Transverse colon (tissue), 4 donors: ENCODE results near the gene NUDT4. TPM values are rescaled to one million over a fixed set of nuclear protein-coding genes. Genes with fewer than 3 reads are reported as not detected.

Experiments
- DNase-seq: peaks from one replicate; pipeline ENCODE4 v3.0.0-alpha.2; 2019
- H3K27ac ChIP-seq, 4 donors: fragments of 200-600 bp; sonication (generic); 2 replicates each; pipeline ENCODE4 v1.5.1; 2016 to 2018; ENCODE audit warnings: inconsistent platforms in 4 of 4
- H3K27me3 ChIP-seq: fragments of 200-600 bp; sonication (generic); 2 replicates; pipeline ENCODE4 v1.5.1; 2017; ENCODE audit warnings: inconsistent platforms
- H3K36me3 ChIP-seq, 4 donors: fragments of 200-600 bp; sonication (generic); 2 replicates each; pipeline ENCODE4 v1.5.1; 2017 to 2019; ENCODE audit warnings: inconsistent platforms in 4 of 4
- H3K4me1 ChIP-seq, 4 donors: fragments of 200-600 bp; sonication (generic); 2 replicates each; pipeline ENCODE4 v1.5.1; 2017 to 2020; ENCODE audit warnings: inconsistent platforms in 4 of 4
- H3K4me3 ChIP-seq, 4 donors: fragments of 200-600 bp; sonication (generic); 1 replicate in 1 of 4; 2 replicates in 3 of 4; pipeline versions ENCODE4 v1.5.1 to v1.6.1; 2017 to 2019; ENCODE audit warnings: inconsistent platforms in 4 of 4
- H3K9me3 ChIP-seq, 2 donors: fragments of 200-600 bp; sonication (generic); 2 replicates each; pipeline ENCODE4 v1.5.1; 2017 to 2019; ENCODE audit warnings: inconsistent platforms in 2 of 2
- EP300 ChIP-seq: sonication (generic); formaldehyde crosslinking; IDR thresholded peaks from one replicate; pipeline ENCODE4 v1.6.1; 2017; ENCODE audit warnings: antibody characterized with exemption, low read depth
- POLR2A ChIP-seq: fragments of 450-650 bp; IDR thresholded peaks from one replicate; pipeline ENCODE4 v1.6.1; 2016; ENCODE audit warnings: antibody characterized with exemption, mild to moderate bottlenecking, moderate library complexity
- POLR2AphosphoS5 ChIP-seq, 3 donors: sonication (generic); formaldehyde crosslinking; IDR thresholded peaks; one replicate each; pipeline ENCODE4 v1.6.1; 2016; ENCODE audit warnings: antibody characterized with exemption in 3 of 3
- WGBS, 2 donors: methylation state at CpG; one replicate each; pipeline ENCODE4 v1.1.5; 2018; ENCODE audit warnings: low coverage in 1 of 2; 5-methylcytosine and 5-hydroxymethylcytosine counted together
- in situ Hi-C, 4 donors: fragments of 200-750 bp; cut with MboI; loops; one replicate each; pipeline versions ENCODE4 v1.15.0 to v1.15.1; 2017; ENCODE audit warnings: low sequenced_read_pairs in 3 of 4, low pct_ligation_motif_present in 1 of 4, low pct_unique_long_range_greater_than_20kb in 1 of 4
- intact Hi-C: fragments of 100-400 bp; cut with DNase I; formaldehyde crosslinking; loops from one replicate; pipeline ENCODE4 v1.15.1; 2023; ENCODE audit warnings: low total_unique reads
- total RNA-seq, 4 donors: library from RNA; depleted of rRNA; stranded (reverse); fragments of >200 nt; gene quantifications; one replicate each; pipeline ENCODE4 v1.1.0, GENCODE V29; 2016
- TF ChIP-seq, protein P1 (sequence below), 5 experiments: fragments of 200-600 bp in 3 of 5; fragments of 450-650 bp in 2 of 5; sonication (generic) in 3 of 5; IDR thresholded peaks; 1 replicate in 2 of 5; 2 replicates in 3 of 5; pipeline ENCODE4 v1.5.1; 2016 to 2017; ENCODE audit warnings: antibody characterized with exemption in 5 of 5, inconsistent platforms in 3 of 5, mild to moderate bottlenecking in 2 of 5, moderate library complexity in 1 of 5

Gene NUDT4
- total RNA-seq, result 100 to 1,000 TPM in 2 of 4 donors, 10 to 100 TPM in 2; 65.3 to 111 (median 90.9) TPM

- intact Hi-C loops (no loop called here), in situ Hi-C loops (no loop called here)
- 5 to 30% methylated on average over 13 to 40 of the region's 79 CpGs for WGBS, 2 donors
- peaks cover 15 to 60% (median 41%) of the 10 kb centered on the region in 4 donors for H3K4me1 ChIP-seq
- H3K36me3 ChIP-seq, result no peaks in the 10 kb centered on the region
- peak within 1 kb of the TSS; percentile 71 to 98 (median 91) for H3K4me3 ChIP-seq
- no peaks in the 10 kb centered on the region for H3K27me3 ChIP-seq
- no peaks in the 10 kb centered on the region for H3K9me3 ChIP-seq
- H3K27ac ChIP-seq, result peak within 1 kb of the TSS; percentile 98
- peak; percentile 98 for DNase-seq
- TF ChIP-seq POLR2A, result peak; percentile 94
- TF ChIP-seq, protein P1, sequence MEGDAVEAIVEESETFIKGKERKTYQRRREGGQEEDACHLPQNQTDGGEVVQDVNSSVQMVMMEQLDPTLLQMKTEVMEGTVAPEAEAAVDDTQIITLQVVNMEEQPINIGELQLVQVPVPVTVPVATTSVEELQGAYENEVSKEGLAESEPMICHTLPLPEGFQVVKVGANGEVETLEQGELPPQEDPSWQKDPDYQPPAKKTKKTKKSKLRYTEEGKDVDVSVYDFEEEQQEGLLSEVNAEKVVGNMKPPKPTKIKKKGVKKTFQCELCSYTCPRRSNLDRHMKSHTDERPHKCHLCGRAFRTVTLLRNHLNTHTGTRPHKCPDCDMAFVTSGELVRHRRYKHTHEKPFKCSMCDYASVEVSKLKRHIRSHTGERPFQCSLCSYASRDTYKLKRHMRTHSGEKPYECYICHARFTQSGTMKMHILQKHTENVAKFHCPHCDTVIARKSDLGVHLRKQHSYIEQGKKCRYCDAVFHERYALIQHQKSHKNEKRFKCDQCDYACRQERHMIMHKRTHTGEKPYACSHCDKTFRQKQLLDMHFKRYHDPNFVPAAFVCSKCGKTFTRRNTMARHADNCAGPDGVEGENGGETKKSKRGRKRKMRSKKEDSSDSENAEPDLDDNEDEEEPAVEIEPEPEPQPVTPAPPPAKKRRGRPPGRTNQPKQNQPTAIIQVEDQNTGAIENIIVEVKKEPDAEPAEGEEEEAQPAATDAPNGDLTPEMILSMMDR (IDR thresholded peaks at IDR 0.05), result no peak
- TF ChIP-seq POLR2AphosphoS5 (IDR thresholded peaks at IDR 0.05), result peak; percentile 98 to 99 (median 99)
- no peak for TF ChIP-seq EP300
These were observed at the start of gene NUDT4 for GRCh38 chr12:93377252-93378195. TSS of gene NUDT4 (plus strand) at chr12:93377925. CDS start at chr12:93378323, 398 bp downstream.

DNA sequence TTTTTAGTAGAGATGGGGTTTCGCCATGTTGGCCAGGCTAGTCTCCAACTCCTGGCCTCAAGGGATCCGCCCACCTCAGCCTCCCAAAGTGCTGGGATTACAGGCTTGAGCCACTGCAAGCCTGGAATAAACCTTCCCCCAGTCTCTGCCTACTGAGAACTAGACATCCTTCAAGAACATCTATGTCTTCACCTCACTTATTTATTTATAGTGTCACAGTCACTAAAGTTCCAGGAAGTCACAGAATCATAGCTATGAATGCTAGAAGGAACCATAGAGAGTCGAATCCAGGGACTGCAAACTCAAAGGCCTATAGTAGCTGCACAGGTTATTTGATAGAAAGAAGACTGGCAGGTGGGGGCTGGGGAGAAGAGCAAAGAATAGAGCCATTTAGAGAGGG, 44.7 kb upstream of the NUDT4 start:
- in situ Hi-C loops, result no loop called here
- H3K27me3 ChIP-seq, result no peaks in the 10 kb centered on the region
- TF ChIP-seq POLR2AphosphoS5 (IDR thresholded peaks at IDR 0.05) (no peak), POLR2A (no peak), EP300 (no peak)
- TF ChIP-seq, protein P1 (IDR thresholded peaks at IDR 0.05), result no peak
- no peak overlapping the region for H3K4me3 ChIP-seq
- H3K4me1 ChIP-seq, result no peaks in the 10 kb centered on the region
- no peaks in the 10 kb centered on the region for H3K36me3 ChIP-seq
- 90 to 93% methylated on average over 3 of the region's 3 CpGs for WGBS, 2 donors
- no peaks in the 10 kb centered on the region for H3K9me3 ChIP-seq
- DNase-seq, result no peak
- intact Hi-C loops, result no loop called here
- no peak overlapping the region for H3K27ac ChIP-seq

- no peak overlapping the region for H3K27ac ChIP-seq
- no peaks in the 10 kb centered on the region for H3K9me3 ChIP-seq
- intact Hi-C loops (no loop called here), in situ Hi-C loops (no loop called here)
- no peaks in the 10 kb centered on the region for H3K36me3 ChIP-seq
- H3K4me3 ChIP-seq, result no peak overlapping the region
- TF ChIP-seq POLR2A (no peak), POLR2AphosphoS5 (IDR thresholded peaks at IDR 0.05) (no peak), EP300 (no peak)
- TF ChIP-seq, protein P1 (IDR thresholded peaks at IDR 0.05), result no peak
- H3K4me1 ChIP-seq, result no peaks in the 10 kb centered on the region
- no peak for DNase-seq
- WGBS, 2 donors, result 98 to 100% methylated on average over 1 to 3 of the region's 3 CpGs
- no peaks in the 10 kb centered on the region for H3K27me3 ChIP-seq
These were observed 43.9 kb upstream of the NUDT4 start for GRCh38 chr12:93333828-93334227.

- intact Hi-C loops (no loop called here), in situ Hi-C loops (no loop called here)
- no peak for DNase-seq
- H3K27me3 ChIP-seq, result no peaks in the 10 kb centered on the region
- no peaks in the 10 kb centered on the region for H3K9me3 ChIP-seq
- TF ChIP-seq EP300 (no peak), POLR2A (no peak), POLR2AphosphoS5 (IDR thresholded peaks at IDR 0.05) (no peak)
- TF ChIP-seq, protein P1 (IDR thresholded peaks at IDR 0.05), result no peak
- H3K4me3 ChIP-seq, result no peak overlapping the region
- no peaks in the 10 kb centered on the region for H3K4me1 ChIP-seq
- 60 to 87% methylated on average over 1 to 9 of the region's 9 CpGs for WGBS, 2 donors
- H3K27ac ChIP-seq, result no peak overlapping the region
- H3K36me3 ChIP-seq, result no peaks in the 10 kb centered on the region
These were observed 42.0 kb upstream of the NUDT4 start for GRCh38 chr12:93335603-93336162.
